ENCODE measurements around the gene MORN4.

Gene MORN4

DNA sequence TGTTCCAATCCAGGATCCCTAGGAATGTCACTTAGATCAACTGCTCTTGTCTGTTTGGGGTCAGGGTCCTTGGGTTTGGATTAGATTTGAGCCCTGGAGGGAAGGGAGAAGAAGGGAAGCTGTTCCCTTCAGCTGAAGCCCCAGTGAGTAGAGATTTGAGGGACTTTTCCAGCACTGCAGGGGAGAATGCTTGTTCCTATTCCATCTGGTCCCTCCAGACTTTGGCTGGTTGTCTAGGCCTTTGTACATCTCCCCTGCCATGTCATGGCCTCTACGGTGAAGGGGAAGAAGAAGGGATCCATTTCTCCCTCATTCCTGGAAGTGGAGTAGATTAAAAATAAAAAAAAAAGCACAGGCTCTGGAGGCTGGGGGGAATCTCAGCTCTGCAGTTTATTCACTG lies 32.7 kb downstream of the MORN4 start:
- CTCF ChIA-PET: interaction anchor here (1.1 kb wide), 1 partner anchor 10 kb away, joined by 4 read pairs; no protein-coding TSS in a partner anchor
- DNase-seq (ENCODE audit: extremely low spot score): no peak
- POLR2A ChIA-PET: no interaction called here
- TF ChIP-seq, protein P1, sequence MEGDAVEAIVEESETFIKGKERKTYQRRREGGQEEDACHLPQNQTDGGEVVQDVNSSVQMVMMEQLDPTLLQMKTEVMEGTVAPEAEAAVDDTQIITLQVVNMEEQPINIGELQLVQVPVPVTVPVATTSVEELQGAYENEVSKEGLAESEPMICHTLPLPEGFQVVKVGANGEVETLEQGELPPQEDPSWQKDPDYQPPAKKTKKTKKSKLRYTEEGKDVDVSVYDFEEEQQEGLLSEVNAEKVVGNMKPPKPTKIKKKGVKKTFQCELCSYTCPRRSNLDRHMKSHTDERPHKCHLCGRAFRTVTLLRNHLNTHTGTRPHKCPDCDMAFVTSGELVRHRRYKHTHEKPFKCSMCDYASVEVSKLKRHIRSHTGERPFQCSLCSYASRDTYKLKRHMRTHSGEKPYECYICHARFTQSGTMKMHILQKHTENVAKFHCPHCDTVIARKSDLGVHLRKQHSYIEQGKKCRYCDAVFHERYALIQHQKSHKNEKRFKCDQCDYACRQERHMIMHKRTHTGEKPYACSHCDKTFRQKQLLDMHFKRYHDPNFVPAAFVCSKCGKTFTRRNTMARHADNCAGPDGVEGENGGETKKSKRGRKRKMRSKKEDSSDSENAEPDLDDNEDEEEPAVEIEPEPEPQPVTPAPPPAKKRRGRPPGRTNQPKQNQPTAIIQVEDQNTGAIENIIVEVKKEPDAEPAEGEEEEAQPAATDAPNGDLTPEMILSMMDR (IDR thresholded peaks at IDR 0.05; ENCODE audit: control extremely low read depth, extremely low read depth, low read depth, missing control alignments): no peak

GRCh38 chr10:97599272-97599619 lies 34.1 kb downstream of the MORN4 start:
- TF ChIP-seq, protein P1 (IDR thresholded peaks at IDR 0.05; ENCODE audit: control extremely low read depth, extremely low read depth, low read depth, missing control alignments): no peak
- ChIA-PET CTCF (interaction anchor here (2.0 kb wide), 1 partner anchor 27 kb away, joined by 10 read pairs; the partner anchor contains the start of gene ANKRD2), POLR2A (no interaction called here)
- no peak for DNase-seq (ENCODE audit: extremely low spot score)

- no peak for DNase-seq (ENCODE audit: extremely low spot score)
- ChIA-PET CTCF (interaction anchor here (1.0 to 2.0 kb wide), 4 partner anchors 9 to 65 kb away, joined by 3 to 10 read pairs (median 3); partner anchors contain the start of gene ANKRD2), POLR2A (no interaction called here)
- TF ChIP-seq, protein P1 (IDR thresholded peaks at IDR 0.05; ENCODE audit: control extremely low read depth, extremely low read depth, low read depth, missing control alignments): no peak
Measured at GRCh38 chr10:97598407-97599271, 34.7 kb downstream of the MORN4 start.

DNA sequence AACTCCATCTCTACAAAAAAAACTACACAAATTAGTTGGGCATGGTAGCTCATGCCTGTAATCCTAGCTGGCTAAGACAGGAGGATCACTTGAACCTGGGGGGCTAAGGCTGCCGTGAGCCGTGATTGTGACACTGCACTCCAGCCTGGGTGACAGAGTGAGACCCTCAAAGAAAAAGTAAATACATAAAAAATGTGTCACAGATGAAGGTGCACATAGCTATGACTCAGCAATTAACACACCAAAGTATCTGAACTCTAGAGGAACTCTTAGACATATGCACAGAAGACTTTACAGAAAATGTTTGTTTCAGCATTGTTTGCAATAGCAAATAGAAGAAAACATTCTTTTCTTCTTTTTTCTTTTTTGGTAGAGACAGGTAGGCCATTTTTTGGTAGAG lies 35.5 kb downstream of the MORN4 start:
- CTCF ChIA-PET: interaction anchor here (1.0 to 2.0 kb wide), 4 partner anchors 10 to 64 kb away, joined by 3 to 10 read pairs (median 3); partner anchors contain the start of gene ANKRD2
- POLR2A ChIA-PET: no interaction called here

GRCh38 chr10:97596101-97597082 lies 36.9 kb downstream of the MORN4 start:
- CTCF ChIA-PET: no interaction called here
- POLR2A ChIA-PET: interaction anchor here (0.6 kb wide), 1 partner anchor 9 kb away, joined by 3 read pairs; no protein-coding TSS in a partner anchor
- no peak for DNase-seq (ENCODE audit: extremely low spot score)
- TF ChIP-seq, protein P1 (IDR thresholded peaks at IDR 0.05; ENCODE audit: control extremely low read depth, extremely low read depth, low read depth, missing control alignments): no peak

More for the DNA sequence above, 35.5 kb downstream of the MORN4 start:
- DNase-seq (ENCODE audit: extremely low spot score): no peak
- TF ChIP-seq, protein P1 (IDR thresholded peaks at IDR 0.05; ENCODE audit: control extremely low read depth, extremely low read depth, low read depth, missing control alignments): no peak

- ChIA-PET POLR2A (no interaction called here), CTCF (no interaction called here)
- DNase-seq (ENCODE audit: extremely low spot score): no peak
- TF ChIP-seq, protein P1 (IDR thresholded peaks at IDR 0.05; ENCODE audit: control extremely low read depth, extremely low read depth, low read depth, missing control alignments): no peak
Measured at GRCh38 chr10:97593421-97593820, 39.9 kb downstream of the MORN4 start.

Measured in GM10248 (cell line).